CD14-positive monocyte (primary cell): ENCODE data around the gene SKA3. TPM values are rescaled to one million over a fixed set of nuclear protein-coding genes. Genes with fewer than 3 reads are reported as not detected.

Experiments used
- DNase-seq, 3 donors: peaks; one replicate each; pipeline ENCODE4 v3.0.0-alpha.2; 2011 to 2022
- H2AFZ ChIP-seq: 2 replicates; pipeline ENCODE4 v1.6.0; 2012; ENCODE audit warnings: mild to moderate bottlenecking, low read depth, low read length, inconsistent platforms; ENCODE audit not compliant: insufficient read depth, poor library complexity, severe bottlenecking
- H3K27ac ChIP-seq, 2 donors: 1 replicate in 1 of 2; 2 replicates in 1 of 2; pipeline ENCODE4 v1.5.1; 2012 to 2013; ENCODE audit warnings: low read length in 2 of 2, control low read depth in 1 of 2, inconsistent platforms in 1 of 2, low read depth in 1 of 2, mild to moderate bottlenecking in 1 of 2
- H3K27me3 ChIP-seq, 2 donors: one replicate each; pipeline versions ENCODE4 v1.6.0 to v1.6.1; 2011 to 2013; ENCODE audit warnings: low read length in 2 of 2; ENCODE audit not compliant: control insufficient read depth in 2 of 2, insufficient read depth in 2 of 2
- H3K36me3 ChIP-seq, 2 donors: replicated peaks in 1 of 2; 1 replicate in 1 of 2; 2 replicates in 1 of 2; pipeline versions ENCODE4 v1.5.1 to v1.6.1; 2012 to 2013; ENCODE audit warnings: low read length in 2 of 2, control low read depth in 1 of 2, inconsistent platforms in 1 of 2, mild to moderate bottlenecking in 1 of 2; ENCODE audit not compliant: insufficient read depth in 2 of 2, control insufficient read depth in 1 of 2
- H3K4me1 ChIP-seq, 2 donors: 1 replicate in 1 of 2; 2 replicates in 1 of 2; pipeline versions ENCODE4 v1.5.1 to v1.6.1; 2012 to 2013; ENCODE audit warnings: low read length in 2 of 2, control low read depth in 1 of 2, inconsistent platforms in 1 of 2, mild to moderate bottlenecking in 1 of 2, moderate library complexity in 1 of 2; ENCODE audit not compliant: insufficient read depth in 2 of 2, control insufficient read depth in 1 of 2
- H3K4me2 ChIP-seq: replicated peaks from 2 replicates; pipeline ENCODE3; 2012; ENCODE audit warnings: low read length, moderate library complexity, mild to moderate bottlenecking; ENCODE audit not compliant: poor library complexity, severe bottlenecking; ENCODE audit errors: extremely low read depth
- H3K4me3 ChIP-seq, 3 experiments: fragments of 200-600 bp in 1 of 3; sonication (generic) in 1 of 3; replicated peaks in 1 of 3; 1 replicate in 2 of 3; 2 replicates in 1 of 3; pipeline ENCODE4 v1.5.1; 2011 to 2013; ENCODE audit warnings: low read length in 3 of 3, mild to moderate bottlenecking in 3 of 3, control low read depth in 2 of 3, low read depth in 2 of 3, inconsistent platforms in 1 of 3, moderate library complexity in 1 of 3
- H3K79me2 ChIP-seq: 2 replicates; pipeline ENCODE4 v1.6.0; 2012; ENCODE audit warnings: mild to moderate bottlenecking, control low read depth, inconsistent platforms, low read length, moderate library complexity; ENCODE audit not compliant: insufficient read depth
- H3K9ac ChIP-seq: 2 replicates; pipeline ENCODE4 v1.6.0; 2017; ENCODE audit warnings: low read length, mild to moderate bottlenecking; ENCODE audit not compliant: insufficient read depth, poor library complexity, severe bottlenecking
- H3K9me3 ChIP-seq, 2 donors: replicated peaks in 1 of 2; 1 replicate in 1 of 2; 2 replicates in 1 of 2; pipeline versions ENCODE4 v1.5.1 to v1.6.1; 2012 to 2013; ENCODE audit warnings: low read length in 2 of 2, control low read depth in 1 of 2; ENCODE audit not compliant: control insufficient read depth in 1 of 2, insufficient read depth in 1 of 2
- H4K20me1 ChIP-seq: 2 replicates; pipeline ENCODE4 v1.6.0; 2012; ENCODE audit warnings: mild to moderate bottlenecking, low read length, control low read depth, moderate library complexity; ENCODE audit not compliant: insufficient read depth
- H3K27ac Mint-ChIP-seq, 7 donors: one replicate each; pipeline ENCODE4 v1.8.0; 2020; ENCODE audit warnings: mild to moderate bottlenecking in 7 of 7, mixed read lengths in 7 of 7, moderate library complexity in 6 of 7, inconsistent platforms in 2 of 7
- H3K27me3 Mint-ChIP-seq, 3 donors: one replicate each; pipeline ENCODE4 v1.8.0; 2021 to 2022; ENCODE audit warnings: low read depth in 3 of 3, mild to moderate bottlenecking in 3 of 3, mixed read lengths in 3 of 3, moderate library complexity in 3 of 3, inconsistent platforms in 1 of 3
- H3K36me3 Mint-ChIP-seq, 2 donors: one replicate each; pipeline ENCODE4 v1.8.0; 2020; ENCODE audit warnings: mixed read lengths in 2 of 2, inconsistent platforms in 1 of 2, mild to moderate bottlenecking in 1 of 2
- H3K4me1 Mint-ChIP-seq: one replicate; pipeline ENCODE4 v1.8.0; 2020; ENCODE audit warnings: mild to moderate bottlenecking, mixed read lengths
- H3K4me3 Mint-ChIP-seq, 2 donors: one replicate each; pipeline ENCODE4 v1.8.0; 2020; ENCODE audit warnings: mild to moderate bottlenecking in 2 of 2, mixed read lengths in 2 of 2, moderate library complexity in 1 of 2
- H3K9me3 Mint-ChIP-seq, 7 donors: one replicate each; pipeline ENCODE4 v1.8.0; 2020 to 2022; ENCODE audit warnings: mixed read lengths in 7 of 7, mild to moderate bottlenecking in 6 of 7, moderate library complexity in 6 of 7, inconsistent platforms in 2 of 7
- CTCF ChIP-seq: fragments of 200-600 bp; IDR thresholded peaks from one replicate; pipeline ENCODE4 v1.8.0; 2022; ENCODE audit warnings: antibody characterized with exemption, mild to moderate bottlenecking
- WGBS: methylation state at CpG from one replicate; pipeline ENCODE4 v1.1.5; 2013; ENCODE audit warnings: missing lambda C conversion rate; ENCODE audit not compliant: insufficient coverage; 5-methylcytosine and 5-hydroxymethylcytosine counted together
- intact Hi-C, 2 donors: fragments of 100-400 bp; cut with micrococcal nuclease; formaldehyde crosslinking; loops; one replicate each; pipeline versions ENCODE4 v1.15.0 to v1.15.1; 2023
- polyA plus RNA-seq, 3 donors: library from polyadenylated mRNA; depleted of rRNA in 1 of 3; unstranded in 2 of 3; stranded (reverse) in 1 of 3; fragments of 300-500 nt in 2 of 3; fragments of >200 nt in 1 of 3; fragmentation: Illumina TruSeq in 2 of 3; gene quantifications; 1 replicate in 2 of 3; 2 replicates in 1 of 3; pipeline ENCODE4 v1.2.3, GENCODE V29; 2012 to 2021

The SKA3 gene
- polyA plus RNA-seq, 3 donors: 0.12 to 2.5 (median 0.49) TPM

GRCh38 chr13:21123956-21124355 lies 52.4 kb downstream of the SKA3 start:
- Histone ChIP-seq H3K79me2 (no peaks in the 10 kb centered on the region), H3K4me2 (no peak overlapping the region), H3K9me3 (no peaks in the 10 kb centered on the region), H3K27ac (no peak overlapping the region), H4K20me1 (no peaks in the 10 kb centered on the region), H3K36me3 (no peaks in the 10 kb centered on the region), H2AFZ (no peak overlapping the region), H3K27me3 (no peaks in the 10 kb centered on the region), H3K9ac (no peak overlapping the region), H3K4me1 (no peaks in the 10 kb centered on the region), H3K4me3 (no peak overlapping the region)
- no peaks in the 10 kb centered on the region for H3K27me3 Mint-ChIP-seq
- 91% methylated on average over 6 of the region's 8 CpGs for WGBS
- H3K4me3 Mint-ChIP-seq: no peak overlapping the region
- intact Hi-C loops: no loop called here
- no peaks in the 10 kb centered on the region for H3K36me3 Mint-ChIP-seq
- H3K27ac Mint-ChIP-seq: no peak overlapping the region
- no peak for TF ChIP-seq CTCF
- H3K4me1 Mint-ChIP-seq: no peaks in the 10 kb centered on the region
- no peak for DNase-seq
- no peaks in the 10 kb centered on the region for H3K9me3 Mint-ChIP-seq

- TF ChIP-seq CTCF: no peak
- H3K9ac ChIP-seq: no peak overlapping the region
- H3K27me3 Mint-ChIP-seq: no peaks in the 10 kb centered on the region
- no peaks in the 10 kb centered on the region for H3K4me1 Mint-ChIP-seq
- H3K9me3 Mint-ChIP-seq: peaks cover 0 to 2% (median 0%) of the 10 kb centered on the region in 7 donors
- no peaks in the 10 kb centered on the region for H3K36me3 ChIP-seq
- no peaks in the 10 kb centered on the region for H3K79me2 ChIP-seq
- H3K27ac Mint-ChIP-seq: no peak overlapping the region
- no peak overlapping the region for H3K4me2 ChIP-seq
- H3K4me3 ChIP-seq: no peak overlapping the region
- H3K27me3 ChIP-seq: no peaks in the 10 kb centered on the region
- no peaks in the 10 kb centered on the region for H3K36me3 Mint-ChIP-seq
- no peak overlapping the region for H2AFZ ChIP-seq
- H3K4me3 Mint-ChIP-seq: no peak overlapping the region
- no peaks in the 10 kb centered on the region for H3K4me1 ChIP-seq
- DNase-seq: no peak
- no peak overlapping the region for H3K27ac ChIP-seq
- intact Hi-C loops: no loop called here
- 100% methylated on average over 3 of the region's 9 CpGs for WGBS
- no peaks in the 10 kb centered on the region for H4K20me1 ChIP-seq
- H3K9me3 ChIP-seq: no peaks in the 10 kb centered on the region
These were observed 54.7 kb downstream of the SKA3 start for GRCh38 chr13:21121616-21122015.
